CD4-positive, alpha-beta T cell treated with Interleukin-10 for 1 hour (primary cell): ENCODE data around the gene PLD3.
"Not testable (repeated sequence)": the region's sequence is repeated elsewhere in the genome, so short reads cannot be mapped to it uniquely, and the experiment has no call there.

ENCODE experiments used
- DNase-seq: peaks from one replicate; pipeline ENCODE4 v3.0.0-alpha.2; 2020

PLD3 gene

DNA sequence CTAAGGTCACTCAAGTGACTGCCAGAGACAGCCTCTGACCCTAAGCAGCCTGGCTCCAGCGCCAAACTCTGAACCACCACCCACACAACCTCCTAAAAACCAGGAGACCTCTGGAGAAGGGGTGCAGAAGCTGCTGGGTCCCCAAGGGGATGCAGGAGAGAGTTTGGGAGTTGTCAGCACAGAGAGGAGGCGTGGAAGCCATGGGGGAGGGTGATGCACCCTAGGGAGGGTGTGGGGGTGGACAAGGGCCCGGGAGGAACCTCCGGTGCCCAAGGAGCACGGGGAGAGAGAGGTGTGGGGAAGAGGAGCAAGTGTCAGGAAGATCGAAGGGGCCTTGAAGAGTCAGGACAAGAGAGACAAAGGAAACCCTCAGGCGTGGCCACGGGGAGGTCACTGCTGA, 43.6 kb downstream of the PLD3 start:
- DNase-seq = no peak

DNA sequence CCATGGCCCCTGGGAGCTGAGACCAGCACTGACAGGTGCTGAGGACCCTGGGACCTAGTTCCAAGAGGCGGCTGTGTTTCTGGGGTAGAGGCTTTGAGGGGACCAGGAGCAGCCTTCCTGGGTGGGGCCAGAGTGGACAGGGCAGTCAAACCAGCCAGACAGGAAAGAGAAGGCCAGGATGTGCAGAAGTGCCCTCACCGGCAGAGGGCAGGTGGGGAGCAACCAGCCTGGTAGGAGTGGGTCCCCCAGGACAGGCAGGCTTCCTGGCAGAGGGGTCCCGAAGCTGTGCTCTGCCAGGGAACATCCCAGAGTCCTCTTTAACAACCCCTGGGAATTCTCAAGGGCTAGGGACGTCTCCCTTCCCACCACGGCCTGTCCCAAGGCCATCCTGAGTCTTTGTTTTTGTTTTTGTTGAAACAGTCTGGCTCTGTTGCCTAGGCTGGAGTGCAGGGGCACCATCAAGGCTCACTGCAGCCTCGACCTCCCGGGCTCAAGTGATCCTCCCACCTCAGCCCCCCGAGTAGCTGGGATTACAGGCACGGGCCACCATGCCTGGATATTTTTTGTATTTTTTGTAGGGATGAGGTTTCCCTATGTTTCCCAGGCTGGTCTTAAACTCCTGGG, 44.5 kb downstream of the PLD3 start:
- DNase-seq = no peak

DNA sequence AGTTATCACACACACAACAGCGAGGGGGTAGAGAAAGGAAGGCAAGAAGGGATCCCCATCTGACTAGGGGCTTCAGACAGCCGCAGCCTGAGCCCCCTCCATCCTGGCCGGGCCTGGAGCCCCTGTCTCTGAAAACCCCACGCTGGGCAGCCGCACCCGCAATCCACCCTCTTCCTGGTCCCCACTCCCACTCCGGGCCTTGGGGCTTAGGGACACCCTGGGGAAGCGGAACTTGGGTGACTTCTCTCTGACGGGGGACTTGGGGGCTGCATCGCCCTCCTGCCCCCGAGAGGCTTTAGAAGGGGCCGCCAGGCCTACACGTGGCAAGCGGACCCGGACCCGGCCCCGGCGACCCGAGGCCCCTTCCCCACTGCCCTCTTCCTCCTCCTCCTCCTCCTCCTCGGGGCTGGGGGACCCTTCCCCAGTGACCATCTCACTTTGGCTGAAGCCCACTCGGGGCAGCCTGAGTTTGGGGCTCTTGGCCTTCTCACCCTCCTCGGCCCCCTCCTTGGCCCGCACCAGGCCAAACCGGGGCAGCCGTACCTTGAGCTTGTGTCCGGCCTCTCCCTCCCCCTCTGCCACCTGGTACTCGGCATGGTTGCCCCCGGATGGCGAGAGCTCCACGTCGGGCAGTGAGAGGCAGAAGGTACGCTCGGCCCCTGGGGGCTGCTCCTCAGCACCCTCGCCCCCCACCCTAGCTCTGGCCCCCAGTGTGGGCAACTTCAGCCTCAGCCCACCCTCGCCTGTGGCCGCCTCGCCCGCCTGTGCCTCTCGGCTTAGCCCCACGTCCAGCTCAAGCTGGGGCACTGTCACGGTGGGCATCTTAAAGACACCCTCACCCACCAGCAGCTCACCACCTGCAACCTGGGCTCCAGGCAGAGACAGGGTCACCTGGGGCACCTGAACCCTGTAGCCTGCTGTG, 45.7 kb downstream of the PLD3 start:
- no peak for DNase-seq

DNA sequence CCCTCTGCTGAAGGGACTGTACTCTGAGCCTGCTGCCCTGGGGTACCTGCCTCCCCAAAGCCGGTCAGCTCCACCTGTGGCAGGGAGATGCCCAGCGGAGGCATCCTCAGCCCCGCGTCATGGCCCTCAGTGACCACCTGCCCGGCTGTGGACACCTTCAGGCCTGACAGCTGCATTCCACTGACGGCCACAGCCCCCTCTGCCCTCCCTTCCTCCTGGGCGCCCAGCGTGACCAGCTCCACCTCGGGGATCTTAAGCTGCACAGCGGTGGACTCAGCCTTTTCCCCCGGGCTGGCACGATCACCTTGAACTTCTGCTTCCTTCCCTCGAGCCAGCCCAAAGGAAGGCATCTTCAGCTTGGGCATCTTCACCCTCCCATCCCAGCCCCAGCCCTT, 46.3 kb downstream of the PLD3 start:
- DNase-seq = no peak

DNA sequence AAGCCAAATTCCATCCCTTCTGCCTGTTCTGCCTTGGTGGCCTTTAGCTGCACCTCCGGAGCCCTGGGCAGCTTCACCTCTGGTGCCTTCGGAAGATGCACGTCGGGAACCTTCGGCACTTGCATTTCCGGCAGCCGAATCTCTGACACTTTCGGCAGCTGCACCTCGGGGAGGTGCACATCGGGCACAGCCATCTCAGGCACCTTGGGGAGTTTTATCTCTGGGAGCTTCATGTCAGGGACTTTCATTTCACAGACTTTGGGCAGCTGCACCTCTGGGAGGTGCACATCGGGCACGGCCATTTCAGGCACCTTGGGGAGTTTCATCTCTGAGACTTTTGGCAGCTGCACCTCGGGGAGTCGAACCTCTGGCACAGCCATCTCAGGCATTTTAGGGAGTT, 47.5 kb downstream of the PLD3 start:
- no peak for DNase-seq

DNA sequence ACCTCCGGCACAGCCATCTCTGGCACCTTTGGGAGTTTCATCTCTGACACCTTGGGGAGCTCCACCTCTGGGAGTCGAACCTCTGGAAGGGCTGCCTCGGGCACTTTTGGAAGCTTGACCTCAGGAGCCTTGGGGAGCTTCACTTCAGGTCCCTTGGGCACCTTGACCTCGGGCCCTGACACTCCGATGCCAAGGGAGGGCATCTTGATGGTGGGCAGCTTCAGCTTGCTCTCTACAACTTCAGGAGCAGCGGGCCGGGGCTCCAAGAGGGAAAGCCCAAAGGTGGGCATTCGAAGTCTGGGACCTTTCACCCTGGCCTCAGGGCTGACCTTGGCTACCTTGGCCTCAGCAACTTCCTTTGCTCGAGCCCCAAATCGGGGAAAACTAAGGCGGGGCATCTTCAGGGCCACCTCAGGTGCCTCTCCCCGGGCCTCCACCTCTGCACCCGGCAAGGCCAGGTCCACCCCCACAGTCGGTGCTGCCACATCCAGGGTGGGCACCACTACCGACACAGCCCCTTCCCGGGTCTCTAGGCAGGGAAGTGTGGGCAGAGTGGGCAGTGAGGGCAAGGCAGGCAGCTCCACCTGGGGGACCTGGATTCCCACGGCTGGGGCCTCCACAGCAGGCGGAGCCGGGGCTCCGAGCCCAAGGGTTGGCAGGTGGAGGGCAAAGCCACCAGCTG, 48.5 kb downstream of the PLD3 start:
- no peak for DNase-seq

DNA sequence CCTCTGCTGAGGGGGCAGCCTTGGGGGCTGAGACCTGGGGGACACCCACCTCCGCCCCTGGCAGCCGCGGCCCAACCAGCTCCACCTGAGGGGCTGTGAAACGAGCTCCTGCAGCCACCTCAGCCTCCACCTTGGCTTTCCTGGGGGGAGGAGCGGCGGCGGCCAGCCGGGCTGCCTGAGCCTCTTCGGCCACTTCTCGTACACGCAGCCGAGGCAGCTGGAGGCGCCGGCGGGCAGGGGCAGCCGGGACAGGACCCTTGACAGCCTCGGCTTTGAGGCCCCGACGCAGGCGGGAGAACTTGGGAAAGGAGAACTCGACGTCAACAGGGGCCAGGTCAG, 49.0 kb downstream of the PLD3 start:
- DNase-seq = no peak

DNA sequence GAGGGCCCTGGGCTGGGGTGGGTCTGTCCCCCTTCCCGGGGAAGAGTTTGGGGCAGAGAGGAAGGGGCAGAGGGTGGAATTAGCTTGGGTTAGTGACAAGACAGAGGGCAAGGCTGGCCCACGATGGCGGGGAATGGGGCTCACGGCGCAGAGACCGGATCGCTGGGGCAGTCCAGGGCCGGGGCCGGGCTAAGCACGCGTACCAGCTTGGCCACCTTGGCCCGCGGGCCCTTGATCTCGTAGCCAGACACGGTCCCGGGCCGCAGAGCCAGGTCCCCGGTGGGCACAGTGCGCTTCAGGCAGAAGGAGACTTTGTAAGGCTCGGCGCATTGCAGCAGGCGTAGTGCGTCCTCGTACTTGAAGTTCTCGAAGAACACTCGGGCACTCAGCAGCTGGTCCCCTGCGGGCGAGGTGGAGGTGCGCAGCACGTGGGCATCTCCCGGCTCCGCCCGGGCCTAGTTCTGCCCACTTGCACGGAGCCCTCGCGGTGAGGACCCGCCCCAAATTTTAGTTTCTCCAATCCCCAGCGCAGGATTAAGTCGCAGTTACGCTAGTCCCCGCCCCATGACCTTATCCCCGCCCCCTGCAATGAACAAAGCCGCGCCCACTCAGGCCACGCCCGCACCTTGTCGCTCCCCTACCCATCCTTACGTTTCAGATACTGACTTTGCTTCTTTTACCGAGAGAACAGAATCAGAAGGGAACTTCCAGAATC, 50.1 kb downstream of the PLD3 start:
- DNase-seq = peak; percentile 82

DNA sequence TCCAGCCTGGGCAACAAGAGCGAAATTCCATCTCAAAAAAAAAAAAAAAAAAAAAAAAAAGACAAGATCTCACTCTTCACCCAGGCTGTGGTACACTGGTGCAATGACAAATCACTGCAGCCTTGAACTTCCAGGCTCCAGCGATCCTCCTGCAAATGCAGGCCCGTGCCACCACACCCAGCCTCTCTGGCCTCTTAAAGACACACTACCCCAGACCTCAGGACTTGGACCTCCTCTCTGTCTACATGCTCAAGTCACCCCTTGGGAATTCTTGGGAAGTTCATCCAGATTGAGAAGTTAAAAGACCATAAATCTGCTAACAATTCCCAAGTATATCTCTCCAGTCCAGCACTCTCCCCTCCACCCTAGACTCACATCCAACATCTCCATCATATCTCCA, 52.1 kb downstream of the PLD3 start:
- no peak for DNase-seq

DNA sequence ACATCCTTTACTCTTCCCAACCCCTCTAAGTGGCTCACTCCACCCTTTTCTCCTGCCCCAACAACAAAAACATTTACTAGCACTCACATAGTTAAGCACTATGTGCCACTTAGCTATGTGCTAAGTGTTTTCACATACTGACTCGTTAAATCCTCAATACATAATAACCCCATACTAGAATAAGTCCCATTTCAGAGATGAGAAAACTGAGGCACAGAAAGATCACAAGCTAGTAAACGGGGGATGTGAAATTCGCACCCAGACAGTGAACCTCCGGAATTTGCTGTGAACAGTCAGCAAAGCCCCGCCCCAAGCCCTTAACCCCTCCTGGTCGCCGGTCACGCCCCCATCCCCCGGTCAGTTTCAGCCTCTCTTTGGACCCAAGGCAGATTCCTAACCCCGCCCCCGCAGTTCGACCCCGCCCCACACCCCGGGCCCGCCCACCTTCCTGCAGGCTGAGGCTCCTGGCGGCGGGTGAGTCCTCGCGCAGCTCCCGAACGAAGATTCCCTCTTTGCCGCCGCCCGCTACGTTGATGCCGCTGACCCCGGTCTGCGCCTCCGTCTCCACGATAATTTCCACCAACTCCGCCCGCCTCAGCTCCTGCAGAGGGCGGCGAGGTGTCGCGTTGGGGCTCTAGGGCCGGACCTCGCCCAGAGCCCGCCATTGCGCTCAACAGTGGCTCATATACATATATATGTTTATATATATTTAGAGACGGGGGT, 54.9 kb downstream of the PLD3 start:
- DNase-seq = peak; percentile 87

DNA sequence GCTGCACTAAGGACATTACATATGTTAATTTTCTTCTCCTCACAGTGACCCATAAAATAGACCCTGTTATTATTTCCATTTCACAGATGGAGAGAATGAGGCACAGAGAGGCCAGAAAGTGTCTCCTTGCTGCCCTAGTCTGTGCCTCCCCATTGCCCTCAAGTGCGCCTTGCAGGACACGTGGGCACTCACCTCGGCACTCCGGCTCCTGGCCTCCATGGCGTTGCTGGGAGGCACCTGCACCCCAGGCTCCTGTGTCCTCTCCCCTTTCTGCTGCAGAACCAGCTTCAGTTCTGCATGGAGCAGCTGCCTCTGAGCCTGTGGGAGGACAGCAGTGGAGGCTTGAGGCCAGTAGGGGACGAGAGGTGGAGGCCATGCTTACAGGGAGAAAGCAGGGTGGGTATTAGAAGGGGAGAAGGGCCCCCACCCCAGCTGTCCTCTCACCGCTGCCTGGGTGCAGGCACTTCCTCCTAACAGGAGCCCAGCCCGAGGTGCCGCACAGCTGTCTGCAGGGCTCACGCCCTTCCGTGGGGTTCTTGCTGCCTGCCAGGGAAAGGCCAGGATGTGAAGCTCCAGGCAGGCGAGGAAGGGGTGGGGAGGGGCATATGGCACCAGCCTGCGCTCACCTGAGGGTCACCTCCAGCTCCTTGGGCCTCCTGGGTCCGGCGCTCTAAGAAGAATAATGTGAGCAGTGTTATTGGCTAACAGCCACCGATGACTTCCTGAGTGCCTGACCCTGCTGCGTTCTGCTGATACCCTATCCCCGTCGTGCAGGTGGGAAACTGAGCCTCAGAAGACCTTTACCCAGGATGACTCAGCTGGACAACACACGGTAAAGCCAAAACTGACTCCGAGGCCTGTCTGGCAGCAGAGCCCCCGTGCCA, 59.5 kb downstream of the PLD3 start:
- no peak for DNase-seq

DNA sequence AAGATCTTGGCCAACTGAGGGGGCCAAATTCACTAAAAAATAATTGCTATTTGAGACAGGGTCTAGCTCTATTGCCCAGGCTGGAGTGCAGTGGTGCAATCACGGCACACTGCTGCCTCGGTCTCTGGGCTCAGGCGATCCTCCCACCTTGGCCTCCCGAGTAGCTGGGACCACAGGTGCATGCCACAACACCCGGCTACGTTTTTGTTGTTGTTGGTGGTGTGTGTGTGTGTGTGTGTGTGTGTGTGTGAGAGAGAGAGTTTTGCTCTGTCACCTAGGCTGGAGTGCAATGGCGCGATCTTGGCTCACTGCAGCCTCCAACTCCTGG, 60.1 kb downstream of the PLD3 start:
- DNase-seq = not testable (repeated sequence)

DNA sequence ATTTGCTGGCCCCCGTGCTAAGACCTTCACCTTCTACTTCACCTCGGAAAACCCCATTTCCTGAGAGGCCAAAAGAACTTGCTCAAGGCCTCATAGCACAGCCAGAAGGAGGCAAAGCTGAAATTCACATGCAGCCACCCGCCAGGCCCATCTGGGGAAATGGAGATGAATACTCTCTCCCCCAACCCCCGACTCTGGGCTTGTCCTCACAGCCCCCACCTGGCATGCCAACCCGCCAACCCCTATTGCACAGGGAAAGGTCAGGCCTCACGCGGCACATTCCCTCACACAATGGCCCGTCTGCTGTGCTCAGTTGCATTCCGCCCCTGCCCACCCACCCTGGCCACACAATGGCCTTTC, 61.5 kb downstream of the PLD3 start:
- no peak for DNase-seq

DNA sequence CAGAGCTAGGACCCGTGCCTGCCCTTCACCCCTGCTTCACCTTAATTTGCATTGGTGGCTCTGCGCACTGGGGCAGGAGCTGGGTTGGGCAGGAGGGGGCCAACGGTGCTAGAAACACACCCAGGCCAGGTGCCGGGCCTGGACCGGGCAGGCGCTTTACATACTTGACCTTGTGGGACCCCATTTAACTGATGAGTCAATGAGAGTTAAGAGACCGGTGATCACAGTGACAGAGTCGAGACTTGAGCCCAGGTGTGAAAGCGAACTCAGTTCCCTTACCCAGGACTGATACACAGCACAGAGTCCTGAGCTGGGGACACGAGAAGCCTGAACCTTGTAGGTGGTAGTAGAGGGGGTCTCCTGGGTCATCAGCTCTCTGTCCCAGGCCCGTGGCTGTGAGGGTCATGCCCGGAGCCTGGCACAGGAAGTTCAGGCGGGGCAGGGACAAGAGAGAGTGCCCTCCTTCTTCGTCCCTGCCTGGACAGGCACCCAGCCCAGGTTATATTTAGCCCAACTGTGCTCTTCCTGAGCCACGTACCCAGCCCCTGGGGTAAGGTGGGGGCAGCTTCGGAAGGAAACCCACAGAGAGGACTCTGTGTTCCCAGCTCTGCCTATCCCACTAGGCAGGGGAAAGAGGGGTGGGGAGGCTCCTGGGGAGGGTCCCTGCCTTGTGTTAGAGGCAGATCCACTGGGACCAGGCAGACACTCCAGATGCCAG, 62.8 kb downstream of the PLD3 start:
- no peak for DNase-seq

DNA sequence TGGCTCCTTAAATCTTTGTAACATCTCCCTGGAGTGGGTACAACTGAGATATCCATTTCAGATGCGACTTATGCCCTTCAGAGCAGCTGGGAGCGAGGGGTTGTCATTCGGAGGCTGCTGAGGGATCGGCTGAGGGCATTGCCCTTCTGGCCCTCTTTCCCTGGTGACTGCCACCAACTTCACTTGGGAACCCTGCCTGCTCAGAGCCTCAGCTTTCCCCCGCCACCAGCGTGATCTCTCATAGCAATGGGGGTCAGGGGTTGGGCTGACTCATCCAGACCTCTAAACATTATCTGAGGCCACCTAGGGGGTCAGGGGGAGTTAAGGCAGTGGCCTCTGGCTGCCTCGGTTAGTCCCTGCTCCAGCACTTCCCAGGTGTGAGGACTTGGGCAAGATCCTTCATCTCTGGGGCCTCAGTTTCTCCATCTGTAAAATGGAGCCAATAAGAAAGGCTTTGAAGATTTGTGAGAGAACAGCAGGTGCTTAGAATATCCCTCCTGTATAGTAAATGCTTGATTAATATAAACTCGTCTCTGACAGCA, 63.5 kb downstream of the PLD3 start:
- no peak for DNase-seq

DNA sequence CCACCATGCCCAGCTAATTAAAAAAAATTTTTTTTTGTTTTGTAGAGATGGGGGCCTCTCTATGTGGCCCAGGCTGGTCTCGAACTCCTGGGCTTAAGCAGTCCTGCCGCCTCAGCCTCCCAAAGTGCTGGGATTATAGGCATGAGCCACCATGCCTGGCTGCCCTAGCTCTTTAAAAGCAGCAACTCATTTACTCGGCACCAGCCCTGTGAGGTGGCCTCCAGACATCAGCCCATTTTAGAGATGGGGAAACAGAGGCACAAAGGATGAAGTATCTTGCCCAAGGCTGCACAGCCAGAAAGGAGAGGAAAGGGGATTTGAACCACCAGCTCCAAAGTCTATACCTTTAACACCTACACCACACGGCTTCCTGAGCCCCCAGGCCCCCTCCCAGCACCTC, 64.4 kb downstream of the PLD3 start:
- DNase-seq = no peak

DNA sequence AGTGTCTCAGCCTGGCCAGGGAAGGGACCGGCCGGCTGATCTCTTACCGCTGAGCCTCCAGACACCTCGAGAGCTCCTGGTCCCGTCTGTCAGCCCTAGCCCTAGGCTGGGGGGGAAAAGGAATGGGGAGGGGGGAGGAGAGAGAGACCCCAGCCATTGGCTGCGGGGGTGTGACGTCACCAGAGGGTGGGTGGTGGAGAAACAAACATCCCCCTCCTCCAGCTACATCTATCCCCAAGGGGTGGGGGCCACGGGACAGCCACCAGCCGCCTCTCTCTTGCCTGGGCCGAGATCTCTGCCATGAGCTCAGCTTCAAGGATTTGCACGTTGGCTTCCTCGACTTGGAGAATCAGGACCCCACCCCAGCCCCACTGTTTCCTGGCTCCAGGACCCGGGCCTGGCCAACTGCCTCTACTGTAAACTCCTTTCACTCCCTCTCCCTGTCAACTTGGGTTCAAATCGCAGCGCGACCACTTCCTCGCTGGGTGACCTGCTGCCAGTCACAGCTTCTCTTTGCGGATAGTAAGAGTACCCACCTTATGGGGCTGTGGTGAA, 64.9 kb downstream of the PLD3 start, which contains the start of gene PRX:
Gene PRX (minus strand): TSS at position 88 of the 555 bp plus-strand sequence. CDS start 5,446 bp downstream, outside the sequence.
- DNase-seq = no peak

DNA sequence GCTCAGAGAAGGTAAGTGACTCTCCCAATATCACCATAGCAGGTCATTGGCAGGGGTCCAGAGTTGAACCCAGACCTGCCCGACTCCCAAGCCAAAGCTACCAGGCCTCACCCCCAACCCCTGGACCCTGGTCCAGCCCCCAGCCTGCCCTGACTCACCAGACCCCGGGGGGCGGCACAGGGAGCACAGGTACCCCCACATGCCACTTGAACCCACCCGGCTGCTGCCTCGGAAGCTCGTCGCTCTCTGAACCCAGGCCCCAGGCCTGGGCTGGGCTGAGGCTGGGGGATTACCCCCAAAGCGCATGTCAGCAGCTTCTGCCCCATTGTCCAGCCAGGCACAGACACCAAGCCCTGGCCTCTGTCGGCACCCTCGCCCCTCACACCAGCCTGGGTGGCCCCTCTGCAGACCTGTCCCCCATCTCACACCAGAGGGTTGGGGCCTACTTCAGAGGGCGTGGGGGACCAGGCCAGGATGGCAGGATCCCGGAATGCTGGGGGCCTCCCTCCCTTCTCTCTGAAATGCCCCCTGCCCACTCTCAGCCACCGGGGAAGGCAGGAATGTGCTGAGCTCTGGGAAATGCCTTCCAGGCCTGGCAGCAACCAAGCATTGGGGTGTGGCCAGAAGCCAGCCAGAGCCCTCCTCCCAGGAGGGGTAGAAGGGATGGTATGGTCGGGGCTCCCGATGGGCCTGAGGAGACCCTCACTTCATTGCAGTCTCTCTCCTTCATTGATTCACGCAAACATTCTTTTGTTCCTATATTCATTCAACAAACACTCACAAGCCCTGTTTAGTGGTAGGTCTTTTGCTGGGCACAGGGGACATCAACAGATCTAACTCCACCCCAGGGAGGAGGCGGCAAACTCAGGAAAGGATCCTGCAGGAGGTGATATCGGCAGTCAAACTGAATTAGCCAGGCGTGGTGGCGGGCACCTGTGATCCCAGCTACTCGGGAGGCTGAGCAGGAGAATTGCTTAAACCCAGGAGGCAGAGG, 66.3 kb downstream of the PLD3 start:
- no peak for DNase-seq

DNA sequence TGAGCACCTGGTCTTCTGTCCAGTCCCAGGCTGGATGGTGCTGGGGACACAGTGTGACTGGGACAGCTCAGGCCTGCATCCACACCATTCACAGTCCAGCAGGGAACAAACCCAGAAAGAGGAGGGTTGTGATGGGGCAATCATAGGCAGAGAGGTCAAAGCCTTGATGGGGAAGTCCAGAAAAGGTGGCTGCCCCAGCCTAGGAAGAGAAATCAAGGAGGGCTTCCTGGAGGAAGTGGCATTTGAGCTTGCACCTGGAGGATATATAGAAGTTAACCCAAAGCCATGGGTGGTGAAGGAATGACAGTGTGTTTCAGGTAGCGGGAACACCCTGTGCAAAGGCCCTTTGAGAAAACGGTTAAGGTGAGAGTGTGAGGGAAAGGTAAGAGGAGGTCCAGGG, 67.3 kb downstream of the PLD3 start:
- DNase-seq = no peak
